22Rv1 (cell line): ENCODE measurements around the gene CLASP1.

Experiments used
- CTCF ChIP-seq: fragments of 450-650 bp; IDR thresholded peaks from 2 replicates; pipeline ENCODE4 v1.5.1; 2017; ENCODE audit warnings: mild to moderate bottlenecking
- ZFX ChIP-seq: fragments of 450-650 bp; IDR thresholded peaks from 2 replicates; pipeline ENCODE4 v1.6.1; 2017; ENCODE audit warnings: antibody characterized with exemption, borderline replicate concordance

- TF ChIP-seq CTCF = no peak
- TF ChIP-seq ZFX = no peak
Measured at GRCh38 chr2:121608367-121608766, 40.9 kb downstream of the CLASP1 start.
